CD4-positive, alpha-beta T cell treated with Interleukin-17A for 4 hours (primary cell): Measurements from ENCODE around the gene CYBB.

Experiments
- DNase-seq: peaks from one replicate; pipeline ENCODE4 v3.0.0-alpha.2; 2020; ENCODE audit warnings: mixed read lengths

Gene CYBB

DNA sequence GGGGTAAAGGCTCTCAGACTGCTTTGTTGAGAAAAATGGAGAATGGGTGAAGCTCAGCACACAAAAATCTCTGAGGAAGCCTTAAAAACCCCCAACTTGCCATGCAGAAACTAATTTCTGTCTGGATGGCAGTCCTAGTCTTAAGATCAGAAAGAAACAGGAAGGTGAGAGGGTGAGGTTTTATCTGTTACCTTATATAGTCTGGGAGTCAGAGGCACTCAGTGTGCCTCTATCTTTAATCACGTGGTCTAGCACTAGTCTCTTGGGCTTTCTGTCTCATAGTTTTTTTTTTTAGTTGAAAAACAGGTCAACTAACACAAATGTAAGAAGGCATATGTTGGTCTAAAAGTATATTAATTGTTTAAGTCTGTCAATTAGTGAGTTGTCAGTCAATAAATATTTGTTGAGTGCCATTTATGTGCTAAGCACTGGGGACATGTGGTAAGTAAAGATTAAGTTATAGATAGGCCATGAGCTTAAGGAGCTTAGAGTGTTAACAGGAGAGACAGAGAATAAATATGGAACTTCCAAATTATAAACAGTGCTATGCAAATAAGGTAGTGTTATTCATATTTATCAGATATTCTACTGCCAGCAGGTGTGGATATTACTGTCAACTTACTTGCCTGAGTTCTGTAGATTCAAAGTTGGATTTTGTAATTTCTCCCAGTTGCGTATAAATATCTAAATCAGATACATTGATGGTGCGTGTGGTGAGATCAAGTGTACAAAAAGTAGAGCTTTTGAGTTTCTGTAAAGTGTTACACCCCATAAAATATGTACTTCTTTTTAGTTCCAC lies 7.0 kb downstream of the CYBB start:
- DNase-seq, result no peak

DNA sequence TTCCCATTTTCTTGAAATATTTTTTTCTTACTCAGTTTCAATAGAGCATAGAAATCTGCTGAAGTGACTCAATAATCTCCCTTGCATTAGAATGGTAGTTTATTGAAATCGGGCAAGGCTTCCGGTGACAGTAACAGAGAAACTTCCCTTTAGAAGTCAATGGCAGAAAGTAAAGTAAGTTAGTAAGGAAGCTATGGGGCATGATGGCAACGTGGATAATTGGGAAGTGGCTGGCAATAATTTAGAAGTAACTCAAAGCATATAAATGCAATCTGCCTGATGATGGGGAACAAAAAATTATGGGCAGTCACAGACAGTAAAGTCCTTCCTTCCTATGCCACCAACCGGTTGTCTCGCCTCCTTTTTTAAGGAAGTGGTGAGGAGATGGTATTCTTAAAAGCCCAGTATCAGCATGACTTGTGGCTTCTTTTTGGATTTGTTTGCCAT lies 7.6 kb downstream of the CYBB start:
- DNase-seq, result no peak

DNA sequence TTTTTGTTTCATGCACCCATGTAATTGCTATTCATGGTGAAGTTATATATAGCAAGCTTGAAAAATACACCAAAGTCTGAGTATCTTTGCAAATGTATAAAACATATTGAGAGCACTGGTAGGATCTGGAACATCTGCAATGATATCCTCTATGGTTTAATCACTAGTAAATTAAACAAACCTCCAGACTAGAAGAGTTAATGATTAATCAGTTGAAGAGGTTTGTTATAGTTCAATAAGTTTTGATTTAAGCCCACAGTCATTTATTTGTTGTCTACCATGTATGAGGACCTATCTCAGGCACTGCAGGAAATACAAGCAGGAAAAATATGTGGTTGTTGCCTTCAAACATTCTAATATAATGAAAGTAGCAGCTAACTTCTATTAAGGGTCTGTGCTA lies 16.5 kb downstream of the CYBB start:
- no peak for DNase-seq

DNA sequence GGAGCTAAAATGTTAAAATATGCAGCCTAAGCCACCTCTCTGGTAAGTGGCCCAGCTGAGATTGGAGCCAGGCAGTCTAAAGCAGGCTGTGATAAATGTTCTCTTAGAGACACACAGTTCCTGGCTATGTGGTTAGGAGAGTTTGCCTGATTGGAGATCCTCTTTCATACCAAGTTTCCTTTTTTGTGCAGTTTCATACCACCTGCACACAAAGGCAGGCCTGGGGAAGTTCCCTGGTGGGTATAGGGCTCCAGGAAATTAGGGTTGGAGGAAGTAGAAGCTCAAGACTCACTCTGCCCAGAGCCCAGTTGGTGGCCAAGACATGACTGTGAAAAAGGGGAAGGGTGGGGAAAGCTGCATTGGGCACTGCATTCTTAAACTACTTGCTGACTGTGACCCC lies 16.9 kb downstream of the CYBB start:
- no peak for DNase-seq

DNA sequence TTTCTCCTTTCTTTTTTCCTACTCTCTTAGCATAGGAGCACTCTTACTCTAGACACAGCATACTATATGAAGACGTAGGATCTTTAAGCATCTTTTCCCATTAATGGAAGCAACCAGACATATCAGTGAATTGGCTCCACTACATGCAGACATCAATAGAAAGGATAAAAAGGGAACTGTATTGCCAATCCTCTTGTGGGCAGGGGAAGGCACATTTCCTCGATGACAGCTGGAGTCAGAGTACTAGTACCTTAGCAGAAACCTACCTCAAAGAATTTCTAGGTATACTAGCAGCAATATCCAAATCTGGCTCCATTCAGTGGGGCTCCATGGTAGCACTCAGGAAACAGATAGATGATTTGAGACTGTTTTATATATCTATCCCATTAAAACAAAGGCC lies 20.1 kb downstream of the CYBB start:
- DNase-seq, result no peak

DNA sequence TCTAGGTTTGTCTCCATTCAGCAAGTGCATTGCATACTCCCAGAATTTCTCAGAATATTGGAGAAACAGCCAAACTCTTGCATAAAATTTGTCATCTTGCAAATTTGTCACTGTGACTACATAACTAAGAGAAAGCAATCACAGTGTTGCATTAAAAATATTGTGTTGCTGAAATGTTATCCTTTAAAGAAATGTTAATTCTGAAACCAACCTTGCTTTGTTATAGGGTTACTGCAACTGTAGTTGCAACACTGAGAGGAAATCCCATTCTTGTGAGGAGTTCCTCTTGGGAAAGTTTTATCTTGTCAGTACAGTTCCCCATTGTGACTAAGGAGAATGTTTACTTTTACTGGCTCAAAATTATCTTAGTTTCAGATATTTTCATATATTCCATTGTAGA lies 20.9 kb downstream of the CYBB start:
- no peak for DNase-seq

DNA sequence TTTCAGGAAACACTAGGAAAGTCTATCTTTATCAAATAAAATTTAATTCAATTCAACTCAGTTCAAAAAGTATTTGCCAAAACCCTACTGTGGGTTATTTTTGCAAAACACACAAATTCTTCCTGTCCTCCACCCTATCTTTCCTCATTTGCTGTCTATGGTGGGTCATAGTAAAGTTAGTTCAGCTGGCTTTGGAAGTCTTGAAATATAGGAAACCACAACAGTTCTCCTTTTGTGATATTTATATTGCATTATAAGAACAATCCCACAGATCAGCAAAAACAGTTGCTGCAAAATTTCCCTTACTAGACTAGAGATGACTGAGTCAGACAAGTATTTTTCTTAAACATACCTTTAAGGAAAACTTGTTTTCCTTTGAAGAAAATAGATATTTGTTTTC lies 22.2 kb downstream of the CYBB start:
- no peak for DNase-seq

DNA sequence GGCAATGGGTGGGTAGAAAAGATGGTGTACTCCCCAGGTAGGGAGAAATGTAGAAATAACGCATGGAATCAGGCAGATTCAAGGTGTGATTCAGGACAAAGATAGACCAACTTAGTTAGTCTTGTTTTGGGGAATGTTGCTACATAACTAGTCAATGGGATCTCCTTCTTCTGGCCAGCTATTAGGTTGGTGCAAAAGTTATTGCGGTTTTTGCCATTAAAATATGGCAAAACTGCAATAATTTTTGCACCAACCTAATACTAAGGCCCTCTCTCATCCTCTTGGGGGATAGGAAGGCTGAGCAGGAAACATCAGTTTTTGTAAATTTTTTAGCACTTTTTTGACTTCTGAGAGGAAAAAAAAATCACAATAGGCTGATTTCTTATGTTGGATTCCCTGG lies 23.2 kb downstream of the CYBB start:
- DNase-seq, result no peak

DNA sequence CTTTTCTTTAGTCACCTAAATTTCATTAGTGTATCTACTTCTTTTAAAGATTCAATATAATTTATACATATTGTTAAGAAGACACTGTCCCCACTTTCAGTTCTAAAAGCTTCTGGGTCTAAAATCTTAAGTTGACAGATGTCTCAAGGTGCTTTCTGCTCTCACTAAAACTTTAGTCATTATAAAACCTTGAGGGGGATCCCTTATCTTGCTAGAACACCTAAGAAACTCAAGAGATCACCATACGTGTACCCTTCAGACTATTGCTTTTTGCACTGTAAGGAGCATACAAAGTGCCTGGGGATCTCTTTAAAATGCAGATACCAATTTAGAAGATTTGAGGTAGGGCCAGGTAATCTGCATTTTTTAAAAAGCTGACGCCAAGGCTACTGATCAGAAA lies 30.1 kb downstream of the CYBB start:
- no peak for DNase-seq

DNA sequence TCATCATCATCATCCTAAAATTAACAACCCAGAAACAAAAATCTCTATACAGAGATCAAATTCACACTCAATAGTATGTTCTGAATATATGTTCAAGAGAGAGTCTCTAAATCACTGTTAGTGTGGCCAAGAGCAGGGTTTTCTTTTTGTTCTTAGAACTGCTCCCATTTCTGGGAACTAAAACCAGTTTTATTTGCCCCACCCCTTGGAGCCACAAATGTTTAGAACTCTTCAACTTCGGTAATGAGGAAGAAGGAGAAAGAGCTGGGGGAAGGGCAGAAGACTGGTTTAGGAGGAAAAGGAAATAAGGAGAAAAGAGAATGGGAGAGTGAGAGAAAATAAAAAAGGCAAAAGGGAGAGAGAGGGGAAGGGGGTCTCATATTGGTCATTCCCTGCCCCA lies 32.3 kb downstream of the CYBB start:
- no peak for DNase-seq

DNA sequence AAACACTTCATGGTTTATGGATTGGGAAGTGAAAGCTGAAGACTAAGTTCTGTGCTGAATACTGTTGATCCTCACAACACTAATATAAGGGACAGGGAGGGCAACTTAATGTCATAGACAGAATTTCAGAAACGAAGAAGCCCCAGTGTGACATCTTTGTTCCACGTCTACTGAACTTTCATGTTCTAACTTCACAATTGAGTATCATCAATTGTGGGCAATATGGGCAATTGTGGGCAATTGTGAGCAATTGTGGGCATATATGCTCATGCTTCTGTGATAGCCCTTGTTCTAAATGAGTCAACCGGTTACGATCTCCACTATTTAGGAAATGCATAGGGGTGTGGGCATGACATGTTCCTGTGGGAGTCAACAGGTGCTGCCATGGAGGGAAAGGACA lies 33.7 kb downstream of the CYBB start:
- DNase-seq, result no peak

DNA sequence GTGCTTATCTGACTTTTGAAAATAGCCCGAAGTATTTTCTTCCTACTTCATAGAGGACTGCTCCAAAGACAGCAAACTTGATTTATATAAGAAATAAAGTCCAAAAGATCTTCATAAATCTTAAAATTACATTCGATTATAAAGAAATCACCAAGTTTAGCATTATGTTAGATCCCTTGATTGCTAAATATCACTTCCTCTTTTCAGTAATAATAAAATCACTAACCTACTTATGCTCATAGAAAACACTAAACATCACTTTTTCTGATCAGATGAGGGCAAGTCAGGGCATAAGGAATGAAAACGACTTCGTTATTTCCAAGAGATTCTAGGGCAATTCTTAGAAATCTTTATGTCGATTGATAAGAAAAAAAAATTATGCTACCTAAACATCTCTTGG lies 35.5 kb downstream of the CYBB start:
- no peak for DNase-seq

DNA sequence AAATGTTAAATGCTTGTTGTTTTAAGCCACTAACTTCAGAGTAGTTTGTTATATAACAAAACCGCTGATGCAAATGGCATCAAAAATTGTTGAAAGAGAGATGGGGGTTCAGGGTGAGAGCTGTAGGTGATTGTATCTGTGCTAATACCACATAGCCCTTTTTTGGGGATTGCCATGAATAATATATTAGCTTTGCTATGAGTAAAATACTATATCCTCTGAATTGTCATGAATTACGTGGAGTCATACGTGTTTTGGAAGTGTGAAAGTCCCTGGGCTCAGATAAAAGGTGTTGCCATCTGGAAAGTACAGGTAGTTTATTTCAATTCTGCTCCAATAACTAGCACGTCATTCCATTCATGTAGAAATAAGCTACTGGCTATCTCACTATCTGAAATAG lies 36.9 kb downstream of the CYBB start:
- DNase-seq, result no peak

DNA sequence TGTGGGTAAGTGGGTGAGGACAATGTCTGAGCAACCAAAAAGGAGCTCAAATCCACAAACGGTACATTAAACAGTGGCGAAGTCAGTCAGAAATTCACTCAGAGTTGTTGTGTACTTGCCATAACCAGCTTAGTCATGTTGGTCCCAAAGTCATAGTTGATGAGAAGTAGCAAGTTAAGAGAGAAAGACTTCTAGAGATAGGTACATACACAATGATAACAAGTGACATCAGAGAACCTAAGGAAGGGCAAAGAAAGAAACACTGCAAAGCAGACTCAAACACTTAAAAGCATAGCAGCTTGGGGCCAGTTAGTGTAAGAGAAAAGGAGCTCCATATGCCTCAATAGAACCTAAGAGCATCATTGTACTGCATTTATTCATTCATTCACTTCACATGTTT lies 37.3 kb downstream of the CYBB start:
- DNase-seq, result no peak

DNA sequence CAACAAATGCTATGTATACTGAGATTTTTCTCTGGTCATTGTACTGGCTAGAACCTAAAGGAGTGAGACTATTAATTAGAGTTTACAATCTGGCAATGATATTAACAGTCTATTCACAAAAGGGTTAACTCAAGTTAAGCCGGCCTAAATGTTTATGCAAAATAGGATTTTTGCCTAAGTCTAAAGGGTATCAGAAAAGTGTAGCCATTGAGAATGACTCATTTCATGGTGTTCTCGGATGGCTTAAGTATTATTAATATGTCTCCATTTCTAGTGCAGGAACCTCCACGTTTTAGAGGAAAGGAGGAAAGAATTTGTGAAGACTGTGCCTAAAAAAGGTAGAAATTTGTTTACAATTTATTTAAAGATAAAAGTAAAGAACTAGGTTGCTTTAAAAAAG lies 37.7 kb downstream of the CYBB start:
- DNase-seq, result no peak

DNA sequence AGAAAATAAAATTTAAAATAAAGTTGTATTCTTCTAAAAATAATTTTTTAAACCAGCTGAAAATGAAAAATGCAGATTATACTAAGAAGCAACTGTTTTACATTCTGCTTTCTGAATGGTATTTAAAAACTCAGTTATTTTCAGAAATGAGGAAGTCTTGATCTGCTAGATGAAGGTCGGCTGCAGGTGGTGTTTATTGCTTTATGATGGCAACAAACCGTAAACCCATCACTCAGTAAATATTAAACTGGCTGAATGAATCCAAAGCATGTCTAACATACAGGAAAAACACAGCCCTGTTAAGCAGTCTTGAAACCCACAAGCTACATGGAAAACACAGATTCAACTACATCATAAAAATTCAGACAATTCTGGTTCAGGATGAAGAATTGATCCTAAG lies 38.2 kb downstream of the CYBB start:
- DNase-seq, result no peak

DNA sequence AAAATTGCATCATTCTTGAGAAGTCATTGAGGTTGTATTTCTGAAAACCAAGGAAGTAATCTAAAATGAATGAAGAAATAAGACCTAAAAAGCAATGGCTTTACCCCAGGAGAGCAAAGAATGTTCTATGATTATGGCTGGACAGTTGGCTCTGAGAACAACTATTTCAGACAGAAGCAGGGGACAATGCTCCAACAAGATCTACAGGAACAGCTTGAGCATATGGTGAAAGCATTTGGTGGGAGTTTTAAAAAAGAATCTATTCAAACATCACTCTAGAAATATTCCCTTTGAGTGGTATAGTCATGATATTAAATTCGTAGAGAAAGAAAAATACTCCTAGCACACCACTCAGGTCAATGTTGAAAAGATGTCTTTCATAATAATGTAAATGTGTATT lies 40.8 kb downstream of the CYBB start:
- no peak for DNase-seq

DNA sequence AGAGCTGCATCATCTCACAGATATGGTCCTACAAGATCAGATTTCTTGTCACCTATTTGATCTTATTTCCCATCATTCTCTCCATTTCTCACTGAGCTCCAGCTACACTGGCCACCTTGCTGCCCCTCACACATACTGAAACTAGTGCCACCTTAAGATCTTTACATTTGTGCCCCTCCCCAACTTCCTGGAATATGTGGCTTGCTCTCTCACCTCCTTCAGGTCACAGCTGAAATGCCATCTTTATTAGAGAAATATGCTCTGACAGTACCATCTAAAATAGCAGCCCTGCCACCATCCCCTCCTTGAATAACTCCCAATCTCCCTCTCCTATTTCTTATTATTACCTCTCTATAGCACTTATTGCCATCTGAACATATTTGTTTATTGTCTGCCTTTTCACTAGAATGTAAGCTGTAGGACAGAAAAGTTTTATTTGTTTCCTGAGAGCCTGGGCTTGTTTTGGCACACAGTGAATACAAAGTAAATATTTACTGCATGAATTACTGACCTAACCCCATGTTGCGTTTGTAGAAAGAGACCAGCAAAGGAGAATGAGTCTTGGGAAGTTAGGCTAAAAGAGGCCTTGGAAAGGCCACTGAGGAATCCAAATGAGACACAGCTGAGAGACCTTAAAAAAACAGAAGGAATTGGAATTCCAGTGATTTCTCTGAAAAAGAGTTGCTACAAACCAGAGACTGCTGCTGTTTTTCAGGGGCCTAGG lies 44.8 kb downstream of the CYBB start:
- no peak for DNase-seq

DNA sequence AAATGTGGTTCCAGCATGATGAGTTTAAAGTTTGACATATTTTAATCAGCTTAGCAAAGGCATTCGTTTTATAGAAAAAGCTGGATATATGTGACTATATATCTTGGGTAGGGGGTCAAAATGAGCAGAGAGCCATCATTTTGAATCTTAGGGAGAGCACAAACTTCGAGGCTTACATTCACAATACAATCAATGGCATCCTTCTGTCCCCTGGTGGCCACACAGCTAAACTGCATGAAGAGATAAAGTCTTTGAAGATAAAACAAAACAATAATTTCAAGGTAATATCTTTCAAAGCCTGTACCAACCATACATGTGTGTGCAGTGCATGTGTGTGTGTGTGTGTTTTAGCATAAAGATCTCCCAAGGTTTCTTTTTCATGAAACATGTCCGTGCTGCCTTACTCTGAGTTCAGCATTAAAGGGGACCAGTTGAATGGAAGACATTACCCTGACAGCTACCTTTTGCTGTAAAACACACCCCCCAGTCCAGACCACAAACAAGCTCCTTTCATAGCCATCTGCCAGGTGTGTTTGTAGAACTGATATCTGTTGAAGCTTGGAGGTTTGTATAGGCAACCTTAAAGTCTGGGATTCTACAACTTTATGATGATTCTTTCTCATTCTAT lies 45.5 kb downstream of the CYBB start:
- DNase-seq, result peak; percentile 68

DNA sequence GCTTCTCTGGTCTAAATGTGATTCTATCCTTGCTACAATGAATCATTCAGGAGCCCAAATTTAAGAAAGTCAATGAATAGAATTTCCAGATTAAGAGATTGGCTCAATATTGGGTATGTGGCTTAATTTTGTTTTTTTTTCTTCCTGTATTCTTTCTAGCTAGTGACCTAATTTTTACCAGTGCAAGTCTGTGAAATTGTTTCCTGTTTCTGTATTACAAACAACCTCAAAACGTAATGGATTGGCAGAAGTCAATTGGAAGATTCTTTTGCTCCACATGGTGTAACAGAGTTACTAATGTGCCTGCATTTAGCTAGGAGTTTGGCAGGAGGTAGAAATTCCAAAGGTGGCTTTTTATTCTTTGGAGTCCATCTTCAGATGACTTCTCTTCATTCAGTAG lies 49.9 kb downstream of the CYBB start:
- DNase-seq, result no peak

DNA sequence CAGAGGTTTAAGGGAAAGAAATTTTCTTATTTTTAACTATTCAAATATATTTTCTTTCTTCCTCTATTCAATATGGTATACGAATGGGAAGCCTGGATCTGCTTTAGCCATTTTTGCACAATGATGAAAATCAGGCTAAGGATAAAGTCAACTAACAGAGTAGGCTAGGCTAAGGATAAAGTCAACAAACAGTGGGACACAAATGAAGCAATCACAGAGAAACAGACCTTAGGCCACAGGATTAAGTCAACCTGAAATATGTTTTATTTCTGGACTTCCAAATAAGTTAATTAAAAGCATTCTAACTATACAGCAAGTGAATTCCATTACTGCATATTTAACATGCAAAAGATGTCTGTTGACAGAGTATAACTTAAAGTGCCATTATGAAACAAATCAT lies 50.5 kb downstream of the CYBB start:
- no peak for DNase-seq

DNA sequence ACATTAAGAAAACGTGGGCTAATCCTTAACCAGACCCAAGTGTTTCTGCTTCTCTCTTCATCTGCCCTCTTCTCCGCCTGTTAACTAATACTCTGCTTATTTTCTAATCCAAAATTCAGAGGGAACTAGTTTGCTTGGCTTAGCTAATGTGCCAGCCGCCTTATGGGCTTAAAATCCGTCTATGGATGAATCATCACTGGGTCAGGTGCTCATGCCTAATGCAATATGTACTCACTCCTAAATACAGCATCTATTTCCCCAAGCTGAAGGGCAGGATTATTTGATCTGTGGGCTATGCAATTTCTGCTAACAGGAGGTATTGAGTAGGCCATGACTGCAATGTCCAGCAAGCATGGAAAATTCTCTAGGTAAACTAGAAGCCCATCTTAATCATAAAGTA lies 55.1 kb downstream of the CYBB start:
- no peak for DNase-seq

DNA sequence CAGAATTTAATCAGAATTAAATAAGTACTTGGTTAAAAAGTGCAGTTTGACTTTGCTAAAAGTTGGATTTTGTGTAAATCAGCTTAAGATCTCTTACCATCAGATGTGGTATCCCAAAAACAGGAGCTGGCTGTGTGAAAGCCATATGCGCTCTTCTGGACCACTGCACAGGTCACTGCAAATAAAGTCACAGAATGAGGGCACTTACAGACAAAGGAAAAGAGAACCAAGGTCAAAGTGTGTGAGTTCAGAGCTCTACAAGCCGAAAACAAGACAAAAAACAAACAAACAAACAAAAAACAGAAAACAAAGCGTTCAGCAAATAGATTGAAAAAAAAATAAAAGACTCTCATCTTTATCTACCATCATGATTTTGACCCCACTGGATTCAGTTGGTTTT lies 61.1 kb downstream of the CYBB start:
- DNase-seq, result no peak

DNA sequence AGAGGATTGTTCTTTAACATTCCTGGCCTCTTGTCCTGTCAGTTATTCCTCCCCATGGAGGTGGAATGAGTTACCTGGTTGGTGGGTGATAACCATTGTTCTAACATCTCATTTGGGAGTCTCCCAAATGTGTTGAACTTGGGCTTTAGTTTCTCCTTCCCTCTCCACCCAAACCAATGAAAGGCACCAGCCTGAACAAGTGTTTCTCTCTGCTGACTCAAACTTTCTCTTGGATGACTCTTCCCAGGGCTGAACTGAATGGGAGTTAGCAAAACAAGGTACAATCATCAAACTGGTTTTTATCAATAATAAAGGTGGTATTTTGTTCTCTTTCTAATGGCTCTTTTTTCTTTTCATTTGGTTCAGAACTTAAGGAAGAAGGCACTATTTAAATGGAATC lies 64.8 kb downstream of the CYBB start:
- DNase-seq, result no peak
